Epidermal melanocyte (primary cell): Measurements from ENCODE around the gene JPH2.

Experiments used
- DNase-seq: peaks from one replicate; pipeline ENCODE4 v3.0.0; 2011; ENCODE audit warnings: low spot score; ENCODE audit not compliant: insufficient read length

JPH2 gene

DNA sequence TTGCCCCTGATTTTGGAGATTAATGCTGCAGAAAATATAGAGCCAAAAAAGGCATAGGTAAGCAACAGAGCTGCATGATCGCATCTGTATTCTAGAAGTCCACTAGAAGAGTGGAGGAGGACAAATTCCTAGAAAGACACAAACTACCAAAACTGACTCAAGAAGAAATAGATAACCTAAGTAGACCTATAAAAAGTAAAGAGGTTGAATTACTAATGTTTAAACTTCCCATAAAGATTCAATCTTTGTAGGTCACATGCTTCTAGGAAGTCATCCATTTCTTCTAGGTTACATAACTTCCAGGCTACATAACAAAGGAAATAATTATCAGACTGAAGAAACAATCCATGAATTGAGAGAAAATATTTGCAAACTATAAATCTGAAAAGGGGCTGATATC is 84.4 kb downstream of the JPH2 start:
- DNase-seq = no peak

DNA sequence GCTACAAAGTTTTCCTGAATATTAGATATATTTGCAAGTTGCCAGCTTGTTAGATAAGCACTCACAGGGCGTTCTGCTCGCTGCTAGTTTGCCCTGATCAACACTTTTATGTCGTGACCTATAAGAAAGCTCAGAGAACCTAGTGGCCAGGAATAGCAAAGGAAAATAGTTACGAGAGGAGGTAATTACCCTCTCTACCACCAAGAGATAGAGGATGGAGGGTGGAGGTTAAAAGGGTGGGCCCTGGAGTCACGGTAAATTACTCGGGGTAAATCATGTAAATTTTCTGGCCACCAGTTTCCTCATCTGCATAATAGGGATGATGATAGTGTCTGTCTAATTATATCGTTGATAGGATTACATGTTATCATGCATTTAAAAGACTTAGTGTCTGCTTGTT is 87.2 kb downstream of the JPH2 start:
- no peak for DNase-seq

DNA sequence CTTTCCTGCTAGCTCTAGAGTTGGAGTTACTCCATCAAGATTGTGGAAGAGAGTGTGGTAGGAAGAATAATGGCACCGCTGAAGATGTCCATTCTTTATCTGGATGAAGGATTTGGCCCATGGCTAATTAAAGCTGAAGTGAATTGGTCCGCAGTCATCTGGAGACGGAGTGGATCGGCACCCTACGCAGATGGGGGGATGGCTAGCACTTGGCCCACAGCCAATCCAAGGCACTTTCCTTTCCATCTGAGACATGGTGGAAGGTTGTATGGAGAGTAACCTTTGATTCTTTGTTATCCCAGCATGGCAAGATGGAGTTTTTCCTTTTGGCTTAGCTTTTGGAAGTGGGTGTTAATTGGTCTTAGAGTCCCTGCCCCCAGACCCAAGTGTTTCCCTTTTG is 88.3 kb downstream of the JPH2 start:
- no peak for DNase-seq

DNA sequence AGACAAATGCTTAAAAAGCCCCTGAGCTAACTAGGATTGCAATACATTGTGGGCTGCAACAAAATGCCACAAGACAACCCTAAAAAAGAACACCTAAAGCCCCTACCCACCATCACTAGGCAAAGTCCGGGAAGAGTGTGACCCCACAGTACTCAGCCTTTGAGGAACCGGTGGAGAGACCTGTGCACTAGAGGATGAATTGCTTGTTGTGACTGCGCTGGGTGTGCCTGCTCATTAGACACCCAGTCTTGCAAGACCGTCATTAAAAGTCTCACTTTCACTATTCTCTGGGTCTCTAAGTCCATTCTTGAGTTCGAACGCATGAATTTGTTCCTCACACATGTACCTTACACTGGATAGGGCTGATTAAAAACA is 88.7 kb downstream of the JPH2 start:
- DNase-seq = no peak

DNA sequence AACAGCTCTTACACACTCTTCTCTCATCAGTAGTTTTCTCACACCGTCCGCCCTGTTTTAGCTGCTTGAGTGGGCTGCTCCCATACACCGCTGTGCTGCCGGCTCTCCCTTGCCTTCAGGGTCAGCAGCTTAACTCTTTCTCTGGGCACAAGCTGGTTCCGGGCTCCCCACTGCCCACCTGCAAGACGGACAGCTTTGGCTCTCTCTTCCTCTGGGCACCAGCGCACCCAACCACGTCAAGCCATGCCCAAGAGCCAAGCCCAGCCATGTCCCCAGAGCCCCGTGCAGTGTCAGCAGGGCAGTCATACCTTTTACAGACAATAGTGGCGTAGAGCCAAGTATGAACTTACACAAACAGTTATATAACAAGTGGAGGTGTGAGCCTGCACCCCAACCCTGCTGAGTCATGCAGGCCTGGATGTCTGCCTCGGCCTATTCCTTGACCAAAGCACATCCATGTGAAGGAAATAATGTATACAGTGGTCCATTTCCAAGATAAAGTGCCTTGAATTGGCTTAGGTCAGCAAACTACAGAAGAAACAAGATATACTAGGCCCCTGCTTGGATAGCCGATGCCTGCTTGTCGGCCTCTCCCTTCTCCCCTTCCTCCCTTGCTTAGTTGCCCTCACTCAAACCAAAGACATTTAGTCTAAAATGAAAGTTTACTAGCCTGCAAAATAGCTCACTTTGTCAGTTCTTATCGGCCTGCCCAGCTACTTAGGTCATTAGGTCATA is 89.3 kb downstream of the JPH2 start:
- DNase-seq = no peak

DNA sequence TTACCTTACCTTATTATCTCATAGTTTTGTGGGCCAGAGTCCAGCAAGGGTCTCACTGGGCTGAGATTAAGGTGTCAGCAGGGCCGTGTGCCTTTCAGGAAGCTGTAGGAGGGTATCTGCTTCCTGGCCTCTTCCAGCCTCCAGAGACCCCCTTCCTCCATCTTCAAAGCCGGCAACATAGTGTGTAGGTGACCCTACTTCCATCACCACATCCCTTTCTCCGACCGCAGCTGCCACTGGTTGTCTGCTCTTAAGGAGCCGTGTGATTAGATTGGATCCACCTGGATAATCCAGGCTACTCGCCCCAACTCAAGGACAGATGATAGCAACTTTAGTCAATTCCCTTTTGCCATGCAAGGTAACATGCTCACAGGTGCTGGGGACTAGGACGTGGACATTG is 91.2 kb downstream of the JPH2 start:
- DNase-seq = no peak

DNA sequence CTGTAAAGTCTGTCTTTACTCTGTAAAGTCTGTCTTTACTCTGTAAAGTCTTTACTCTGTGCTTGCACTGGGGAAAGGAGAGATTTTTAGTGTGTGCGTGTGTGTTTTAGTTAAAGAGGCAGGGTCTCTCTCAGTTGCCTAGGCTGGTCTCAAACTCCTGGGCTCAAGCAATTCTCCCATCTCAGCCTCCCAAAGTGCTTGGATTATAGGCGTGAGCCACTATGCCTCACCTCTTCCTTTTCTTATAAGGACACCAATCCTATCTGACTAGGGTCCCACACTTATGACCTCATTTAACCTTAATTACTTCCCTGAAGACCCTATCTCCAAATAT is 93.8 kb downstream of the JPH2 start:
- DNase-seq = no peak

DNA sequence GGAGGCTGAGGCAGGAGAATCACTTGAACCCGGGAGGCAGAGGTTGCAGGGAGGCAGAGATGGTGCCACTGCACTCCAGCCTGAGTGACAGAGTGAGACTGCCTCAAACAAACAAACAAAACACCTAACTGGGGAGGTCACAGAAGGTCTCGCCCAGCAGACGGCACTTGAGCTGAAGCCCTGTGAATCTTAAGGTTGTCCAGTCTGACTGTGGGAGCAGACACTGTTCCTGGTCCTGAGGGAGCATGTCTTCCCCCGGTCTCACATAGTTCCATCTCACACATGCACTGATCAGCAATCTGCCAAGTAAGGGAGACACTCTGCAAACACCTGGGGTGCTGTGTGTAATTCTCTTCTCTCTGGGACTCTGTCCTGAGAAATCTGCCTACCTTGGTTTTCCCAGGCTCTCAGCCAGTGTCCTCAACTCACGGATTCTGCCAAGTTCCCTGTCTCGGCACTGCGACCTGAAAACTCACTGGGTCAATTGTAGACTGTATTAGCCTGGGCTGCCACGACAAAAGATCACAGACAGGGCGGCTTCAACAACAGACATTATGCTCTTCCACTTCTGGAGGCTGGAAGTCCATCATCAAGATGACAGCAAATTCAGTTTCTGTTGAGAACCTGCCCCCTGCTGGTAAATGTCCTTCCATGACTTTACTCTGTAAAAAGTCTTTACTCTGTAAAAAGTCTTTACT is 94.3 kb downstream of the JPH2 start:
- DNase-seq = no peak

DNA sequence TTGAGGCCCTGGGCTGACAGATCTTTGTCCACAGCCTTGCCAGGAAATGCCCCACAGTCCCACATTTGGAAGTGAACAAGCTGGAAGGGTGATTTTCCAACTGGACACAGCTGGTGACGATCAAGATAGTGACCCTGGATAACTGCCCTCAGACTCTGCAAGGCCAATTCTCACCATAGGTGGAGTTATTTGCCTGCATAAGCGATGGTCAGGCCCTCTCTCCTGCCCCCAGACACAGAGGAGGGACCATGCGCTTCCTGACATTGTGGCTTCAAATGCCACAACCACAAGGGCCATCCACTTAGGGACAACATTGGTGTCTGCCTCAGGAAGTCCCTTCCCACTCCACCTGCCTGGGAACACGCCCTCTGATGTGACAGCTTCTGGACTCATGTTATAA is 96.0 kb downstream of the JPH2 start:
- no peak for DNase-seq

DNA sequence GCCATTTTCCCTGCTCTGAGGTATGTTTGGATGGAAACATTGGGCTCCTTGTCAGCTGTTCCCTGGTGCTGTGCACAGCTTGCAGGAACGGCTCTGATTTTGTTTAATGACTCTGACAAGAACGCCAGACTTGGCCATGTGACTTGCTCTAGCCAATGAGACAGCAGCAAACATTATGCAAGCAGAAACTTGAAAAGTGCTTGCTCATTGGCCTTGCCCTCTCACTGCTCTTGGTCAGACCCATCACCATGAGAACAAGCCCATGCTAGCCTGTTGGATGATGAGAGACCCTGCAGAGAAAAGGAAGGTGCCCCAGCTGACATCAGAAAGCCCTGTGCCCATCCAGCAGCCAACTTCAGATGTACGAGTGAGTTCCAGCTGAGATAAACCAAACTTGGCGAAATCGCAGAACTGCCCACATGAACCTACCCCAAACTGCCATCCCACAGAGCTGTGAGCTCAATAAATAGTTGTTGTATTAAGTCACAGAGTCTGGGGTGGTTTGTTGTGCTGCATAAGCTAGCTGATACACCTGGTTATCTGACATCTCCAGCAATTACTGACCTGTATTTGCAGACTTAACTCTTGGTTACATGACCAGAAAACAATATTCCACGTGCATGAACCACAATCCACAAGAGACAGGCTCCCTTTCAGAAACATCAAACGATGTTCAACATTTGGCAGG is 96.9 kb downstream of the JPH2 start:
- no peak for DNase-seq

DNA sequence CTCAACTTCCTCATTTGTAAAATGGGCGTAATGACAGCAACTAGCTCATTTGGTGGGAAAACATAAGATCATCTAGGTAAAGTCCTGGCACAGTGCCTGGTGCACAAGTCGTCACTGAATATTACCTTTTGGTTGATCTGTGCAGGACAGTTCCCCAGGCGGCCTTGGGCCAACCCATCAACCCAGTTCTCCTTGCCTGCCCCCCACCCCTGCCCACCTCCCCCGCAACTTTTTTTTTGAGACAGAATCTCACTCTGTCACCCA is 99.2 kb downstream of the JPH2 start:
- DNase-seq = no peak

DNA sequence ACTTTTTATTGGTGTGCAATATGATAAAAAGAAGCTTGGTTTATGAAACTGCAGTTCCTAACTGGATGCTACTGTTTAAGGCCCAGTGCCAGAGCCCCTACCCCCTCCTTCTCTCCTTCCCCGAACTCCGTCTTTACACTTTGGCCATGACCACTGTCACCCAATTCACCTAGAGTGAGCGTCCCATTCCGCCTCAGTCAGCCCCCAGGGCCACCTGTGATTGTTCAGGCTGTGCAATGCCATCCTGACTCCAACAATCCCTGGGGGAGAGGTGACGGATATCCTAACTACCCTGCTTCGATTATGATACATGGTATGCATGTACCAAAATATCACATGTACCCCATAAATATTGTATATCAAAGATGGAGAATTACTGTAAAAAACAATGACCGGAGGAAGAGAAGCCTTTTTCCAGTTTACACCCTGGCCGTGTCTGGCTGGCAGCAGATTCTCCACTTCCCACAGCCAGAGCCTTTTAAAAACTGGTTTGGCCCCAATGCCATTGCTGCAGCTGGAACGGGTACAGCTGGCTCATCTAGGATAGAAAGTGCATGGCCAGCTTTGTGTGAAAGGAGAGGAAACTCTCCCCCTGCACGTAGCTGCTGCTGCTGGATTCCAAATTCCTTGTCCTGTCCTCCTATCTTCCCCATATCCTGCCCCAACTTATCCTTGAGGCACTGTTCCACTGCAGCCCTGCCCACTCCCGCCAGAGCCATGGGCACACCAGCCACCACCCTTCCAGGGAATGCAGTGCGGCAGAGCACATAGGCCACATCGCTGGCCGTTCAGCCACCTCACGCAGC is 99.7 kb downstream of the JPH2 start:
- DNase-seq = no peak

DNA sequence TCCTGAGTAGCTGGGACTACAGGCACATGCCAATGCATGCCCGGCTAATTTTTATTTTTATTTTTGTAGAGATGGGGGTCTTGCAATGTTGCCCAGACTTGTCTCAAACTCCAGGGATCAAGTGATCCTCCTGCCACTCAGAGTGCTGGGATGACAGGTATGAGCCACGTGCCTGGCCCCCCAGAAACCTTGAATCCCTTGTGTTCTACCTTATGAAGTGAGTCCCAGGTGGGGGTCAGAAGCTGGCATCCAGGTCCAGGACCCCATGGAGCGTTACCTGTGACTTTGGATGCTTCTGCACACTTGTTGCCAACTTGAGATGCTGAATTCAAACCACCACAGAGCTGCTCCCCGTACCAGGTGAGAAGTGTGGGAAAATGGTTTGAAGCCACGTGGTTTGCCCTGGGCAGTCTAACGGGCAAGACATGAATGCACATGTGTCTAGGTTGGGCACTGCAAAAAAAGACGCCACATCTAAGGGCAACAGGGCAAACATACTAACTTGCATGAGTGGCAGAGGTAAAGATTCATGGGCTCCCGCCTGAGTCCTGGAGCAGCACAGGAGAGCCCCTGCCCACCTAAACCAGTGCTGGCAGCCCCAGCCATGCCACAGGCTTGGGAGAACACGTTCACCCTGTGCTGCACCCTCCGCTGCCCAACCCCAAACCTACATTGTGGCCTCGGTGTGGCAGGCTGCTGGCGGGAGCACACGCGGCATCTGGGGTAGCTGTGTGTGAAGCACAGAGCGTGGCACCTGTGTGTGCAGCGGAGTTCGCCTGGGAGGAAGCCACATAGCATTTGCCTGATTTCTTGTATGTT is 101.2 kb downstream of the JPH2 start:
- no peak for DNase-seq

DNA sequence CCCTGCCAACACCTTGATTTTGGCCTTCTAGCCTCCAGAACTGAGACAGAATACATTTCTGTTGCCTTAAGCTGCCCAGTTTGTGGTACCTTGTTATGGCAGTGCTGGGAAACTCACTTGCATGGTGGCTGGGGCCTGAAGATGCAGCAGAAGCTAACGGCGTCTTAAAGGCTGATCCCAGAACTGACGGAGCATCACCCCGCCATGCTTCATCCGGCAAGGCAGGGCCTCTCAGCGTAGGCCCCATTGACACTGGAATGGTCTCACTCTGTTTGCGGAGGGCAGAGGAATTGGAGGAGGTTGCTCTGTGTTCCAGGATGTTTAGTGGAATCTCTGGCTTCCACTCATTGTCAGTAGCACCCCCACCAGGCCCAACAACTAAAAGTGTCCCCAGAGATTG is 102.1 kb downstream of the JPH2 start:
- DNase-seq = no peak

DNA sequence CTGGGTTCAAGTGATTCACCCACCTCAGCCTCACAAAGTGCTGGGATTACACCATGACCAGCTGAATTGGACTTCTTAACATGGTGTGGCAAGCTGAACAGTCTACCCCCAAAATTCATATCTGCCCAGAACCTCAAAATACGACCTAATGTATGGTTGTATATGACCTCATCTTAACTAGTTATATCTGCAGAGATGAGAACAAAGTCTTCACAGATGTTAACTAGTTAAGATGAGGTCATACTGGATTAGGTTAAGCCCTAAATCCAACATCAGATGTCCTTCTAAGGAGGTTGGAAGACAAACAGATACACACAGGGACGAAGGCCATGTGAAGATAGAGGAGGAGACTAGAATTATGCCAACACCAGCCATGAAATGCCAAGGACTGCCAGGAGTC is 102.5 kb downstream of the JPH2 start:
- no peak for DNase-seq

DNA sequence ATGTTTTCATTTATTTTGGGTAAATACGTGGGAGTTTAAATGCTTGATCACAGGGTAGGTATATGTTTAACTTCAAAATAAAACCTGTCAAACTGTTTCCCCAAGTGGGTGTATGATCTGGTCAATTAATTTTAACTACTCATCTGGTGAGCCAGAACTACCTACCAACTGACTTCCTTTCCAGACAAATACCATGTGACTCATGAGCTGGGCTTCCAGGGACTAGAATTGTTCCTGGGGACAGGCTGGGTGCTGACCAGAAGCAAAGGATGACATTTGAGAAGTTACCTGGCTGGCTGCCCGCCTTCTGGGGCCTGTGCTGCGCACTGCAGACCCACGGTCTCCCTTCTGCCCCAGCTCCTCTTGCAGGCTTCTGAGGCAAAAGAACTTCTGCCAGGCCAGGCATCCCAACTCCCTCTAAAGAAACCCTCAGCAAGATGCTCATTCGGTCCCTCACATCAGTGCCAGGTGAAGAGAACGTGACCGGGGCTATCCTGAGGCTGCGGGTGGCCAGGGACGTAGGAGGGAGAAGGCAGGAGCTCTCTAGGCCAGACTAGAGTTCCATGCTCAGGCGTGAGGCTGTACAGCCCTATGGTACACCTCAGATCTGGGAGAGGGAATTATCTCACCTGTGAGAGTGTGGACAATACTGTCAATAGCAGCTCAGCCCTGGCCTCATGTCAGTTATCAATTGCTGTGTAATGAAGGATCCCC is 103.6 kb downstream of the JPH2 start:
- no peak for DNase-seq

DNA sequence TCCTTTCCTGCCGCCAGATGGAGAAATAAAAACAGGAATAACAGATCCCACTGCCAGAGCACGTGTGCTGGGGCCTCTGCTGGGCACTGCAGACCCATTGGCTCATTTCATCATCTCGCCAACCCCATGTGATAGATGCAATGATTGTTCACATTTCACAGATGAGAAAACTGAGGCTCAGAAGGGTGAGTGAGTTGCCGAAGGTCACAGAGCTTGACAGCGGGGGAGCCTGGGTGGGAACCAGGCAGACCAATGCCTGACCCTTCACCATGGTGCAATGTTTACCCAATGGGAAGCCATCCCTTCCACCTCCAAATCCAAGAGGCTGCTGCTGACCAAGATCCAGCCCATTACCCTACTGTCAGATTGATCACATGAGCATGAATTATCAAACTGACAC is 105.1 kb downstream of the JPH2 start:
- no peak for DNase-seq

DNA sequence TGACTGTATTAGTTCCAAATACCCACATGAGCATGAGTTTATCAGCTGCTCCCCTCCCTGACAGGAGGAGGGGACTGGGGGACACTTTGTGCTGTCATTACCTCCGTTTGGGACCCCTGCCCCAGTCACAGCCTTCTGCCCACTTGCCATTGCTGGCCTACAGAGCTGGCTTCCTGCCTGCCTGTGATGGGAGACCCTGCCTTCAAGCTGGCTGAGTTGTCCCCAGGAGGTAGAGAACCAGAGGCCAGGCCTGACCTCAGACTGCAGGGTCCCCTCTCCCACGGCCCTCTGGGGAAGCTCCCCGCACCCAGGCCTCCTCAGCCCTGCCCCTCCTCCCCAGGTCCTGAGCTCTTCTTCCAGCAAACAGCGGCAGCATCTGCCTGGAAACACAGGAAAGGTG is 105.5 kb downstream of the JPH2 start:
- no peak for DNase-seq

DNA sequence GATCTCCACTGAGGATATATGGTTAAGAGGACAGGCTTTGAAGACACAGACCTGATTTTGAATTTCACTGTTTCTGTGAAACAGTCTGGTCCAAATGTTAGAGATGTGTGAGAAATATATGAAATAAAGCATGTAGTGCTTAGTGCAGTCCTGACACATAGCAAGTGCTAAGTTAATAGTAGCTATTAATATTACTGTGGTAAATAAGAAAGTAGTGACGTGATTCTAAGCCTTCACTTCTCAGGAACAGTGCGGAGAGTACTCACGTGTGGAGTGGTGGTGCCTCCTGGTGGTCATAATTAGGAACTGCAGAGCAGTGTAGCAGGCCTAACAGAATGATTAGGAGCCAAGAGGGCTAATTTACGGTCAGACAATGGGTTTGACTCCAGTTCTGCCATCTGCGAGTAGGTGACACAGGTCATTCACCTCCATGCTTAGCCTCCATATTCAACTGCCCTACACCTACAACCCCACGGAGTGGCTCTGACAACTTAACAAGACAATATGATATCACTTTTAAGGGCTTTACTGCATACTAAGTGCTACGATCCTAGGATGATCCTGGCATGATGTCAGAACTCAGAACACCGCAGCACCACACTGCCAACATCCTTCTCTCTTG is 106.2 kb downstream of the JPH2 start:
- DNase-seq = peak; percentile 81

DNA sequence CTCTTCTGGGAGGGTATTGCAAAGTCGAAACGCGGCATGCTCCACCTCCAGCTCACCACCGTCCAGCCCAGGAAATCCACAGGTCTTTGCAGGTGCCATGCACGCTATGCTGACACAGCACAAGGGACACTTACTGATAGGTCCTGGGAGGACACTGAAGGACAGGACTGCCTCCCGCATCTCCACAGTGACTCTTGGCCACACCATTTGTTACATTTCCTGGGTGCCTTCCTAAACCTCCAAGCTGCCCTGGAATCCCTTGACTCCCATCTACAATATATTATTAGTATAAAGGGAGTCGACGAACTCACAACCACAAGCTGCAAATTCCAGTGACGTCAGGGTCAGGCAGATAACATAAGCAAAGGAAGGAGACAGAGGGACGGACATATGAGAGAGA is 106.9 kb downstream of the JPH2 start:
- DNase-seq = no peak
